Measurements from ENCODE around the gene GMEB2.

DNA sequence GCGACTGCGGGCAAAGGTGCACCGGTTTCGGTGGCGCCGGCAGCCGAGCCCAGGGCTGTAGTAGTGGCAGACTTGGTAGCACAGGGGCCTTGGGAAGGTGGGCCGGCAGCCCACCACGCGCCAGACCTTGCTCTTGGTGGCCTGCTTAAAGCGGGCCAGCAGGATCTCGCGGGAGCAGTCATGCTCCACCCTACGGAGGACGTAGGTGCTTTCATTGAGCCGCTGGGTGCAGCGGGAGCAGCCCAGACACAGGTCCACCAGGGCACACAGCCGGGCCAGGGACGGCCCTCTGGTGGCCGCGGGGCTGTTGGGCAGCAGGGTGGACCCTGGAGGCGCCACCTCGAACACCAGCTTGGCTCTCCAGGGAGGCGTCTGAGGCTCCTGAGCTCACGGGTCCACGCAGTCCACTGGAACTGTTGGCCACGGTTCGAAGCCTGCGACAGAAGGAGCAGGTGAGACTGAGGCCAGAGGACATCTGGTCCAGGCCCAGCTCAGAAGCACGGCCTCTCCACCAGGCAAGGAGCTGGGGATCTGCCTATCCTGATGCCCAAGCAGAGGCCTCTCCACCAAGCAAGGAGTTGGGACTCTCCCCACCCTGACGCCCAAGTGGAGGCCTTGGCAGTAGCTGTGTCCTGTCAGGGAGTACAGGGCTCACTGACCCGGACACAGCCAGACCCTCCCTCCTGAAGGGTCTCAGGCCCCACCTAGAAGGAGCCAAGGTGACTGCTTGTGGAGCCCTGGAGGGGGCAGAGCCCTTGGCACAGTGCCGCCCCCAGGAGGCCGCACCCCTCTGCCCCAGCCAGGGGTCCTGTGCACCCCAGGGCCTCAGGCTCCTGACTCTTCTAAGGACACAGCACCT, 53.9 kb downstream of the GMEB2 start:
- TF ChIP-seq, protein P1, sequence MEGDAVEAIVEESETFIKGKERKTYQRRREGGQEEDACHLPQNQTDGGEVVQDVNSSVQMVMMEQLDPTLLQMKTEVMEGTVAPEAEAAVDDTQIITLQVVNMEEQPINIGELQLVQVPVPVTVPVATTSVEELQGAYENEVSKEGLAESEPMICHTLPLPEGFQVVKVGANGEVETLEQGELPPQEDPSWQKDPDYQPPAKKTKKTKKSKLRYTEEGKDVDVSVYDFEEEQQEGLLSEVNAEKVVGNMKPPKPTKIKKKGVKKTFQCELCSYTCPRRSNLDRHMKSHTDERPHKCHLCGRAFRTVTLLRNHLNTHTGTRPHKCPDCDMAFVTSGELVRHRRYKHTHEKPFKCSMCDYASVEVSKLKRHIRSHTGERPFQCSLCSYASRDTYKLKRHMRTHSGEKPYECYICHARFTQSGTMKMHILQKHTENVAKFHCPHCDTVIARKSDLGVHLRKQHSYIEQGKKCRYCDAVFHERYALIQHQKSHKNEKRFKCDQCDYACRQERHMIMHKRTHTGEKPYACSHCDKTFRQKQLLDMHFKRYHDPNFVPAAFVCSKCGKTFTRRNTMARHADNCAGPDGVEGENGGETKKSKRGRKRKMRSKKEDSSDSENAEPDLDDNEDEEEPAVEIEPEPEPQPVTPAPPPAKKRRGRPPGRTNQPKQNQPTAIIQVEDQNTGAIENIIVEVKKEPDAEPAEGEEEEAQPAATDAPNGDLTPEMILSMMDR (IDR thresholded peaks at IDR 0.05), result no peak
- TF ChIP-seq POLR2A (IDR thresholded peaks at IDR 0.05), result no peak
